ENCODE measurements around the gene PSORS1C2. TPM values are rescaled to one million over a fixed set of nuclear protein-coding genes. Genes with fewer than 3 reads are reported as not detected.

Gene PSORS1C2
- polyA plus RNA-seq, 2 of the 4 experiments (the other 2 are of a cell fraction): 0.08 TPM; not detected in 1

- Histone ChIP-seq H3K4me3 (no peak overlapping the region), H3K9me3 (no peaks in the 10 kb centered on the region), H3K4me1 (peaks cover 9% of the 10 kb centered on the region), H3K27ac (no peak overlapping the region), H3K4me2 (no peak overlapping the region)
- FAIRE-seq (no peak), DNase-seq (ENCODE audit: low read depth in 1 of 2, low spot score in 1 of 2) (no peak), ATAC-seq (no peak)
- ChIA-PET CTCF (interaction anchor here (1.0 to 7.0 kb wide), 9 partner anchors 10 to 236 kb away, joined by 3 to 46 read pairs (median 4); no protein-coding TSS in a partner anchor), POLR2A (no interaction called here)
- WGBS (ENCODE audit: missing lambda C conversion rate): 78% methylated on average over 3 of the region's 3 CpGs
- no peak for TF ChIP-seq NFE2L2 (conservative IDR thresholded peaks at IDR 0.05; ENCODE audit: low read length)
- TF ChIP-seq CBX2 (IDR thresholded peaks at IDR 0.05; ENCODE audit: borderline replicate concordance, low read depth): no peak
- TF ChIP-seq RFX5 (IDR thresholded peaks at IDR 0.05): no peak
- no peak for TF ChIP-seq ZSCAN20 (CRISPR knock-in tag; IDR thresholded peaks at IDR 0.05)
- TF ChIP-seq BCL3 (IDR thresholded peaks at IDR 0.05): no peak
- no peak for TF ChIP-seq CEBPB (IDR thresholded peaks at IDR 0.05)
- no peak for TF ChIP-seq EP300 (IDR thresholded peaks at IDR 0.05)
- TF ChIP-seq HOXB5 (CRISPR knock-in tag; IDR thresholded peaks at IDR 0.05): no peak
- no peak for TF ChIP-seq CBX8 (IDR thresholded peaks at IDR 0.05)
- TF ChIP-seq POLR2AphosphoS2 (conservative IDR thresholded peaks at IDR 0.05; ENCODE audit: low read length): no peak
- no peak for TF ChIP-seq MAFK (IDR thresholded peaks at IDR 0.05; ENCODE audit: partially characterized antibody)
- no peak for TF ChIP-seq TFCP2L1 (CRISPR knock-in tag; IDR thresholded peaks at IDR 0.05)
- no peak for TF ChIP-seq BHLHE40 (IDR thresholded peaks at IDR 0.05; ENCODE audit: low read depth, low read length)
- TF ChIP-seq, protein P1, sequence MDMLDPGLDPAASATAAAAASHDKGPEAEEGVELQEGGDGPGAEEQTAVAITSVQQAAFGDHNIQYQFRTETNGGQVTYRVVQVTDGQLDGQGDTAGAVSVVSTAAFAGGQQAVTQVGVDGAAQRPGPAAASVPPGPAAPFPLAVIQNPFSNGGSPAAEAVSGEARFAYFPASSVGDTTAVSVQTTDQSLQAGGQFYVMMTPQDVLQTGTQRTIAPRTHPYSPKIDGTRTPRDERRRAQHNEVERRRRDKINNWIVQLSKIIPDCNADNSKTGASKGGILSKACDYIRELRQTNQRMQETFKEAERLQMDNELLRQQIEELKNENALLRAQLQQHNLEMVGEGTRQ (IDR thresholded peaks at IDR 0.05): no peak
- no peak for TF ChIP-seq NPAS2 (CRISPR knock-in tag; IDR thresholded peaks at IDR 0.05; ENCODE audit: borderline replicate concordance)
Observed at GRCh38 chr6:31130751-31131150, 8.1 kb downstream of the PSORS1C2 start.

GRCh38 chr6:31129130-31129529, 9.7 kb downstream of the PSORS1C2 start:
- no peak overlapping the region for H3K4me2 ChIP-seq
- H3K9me3 ChIP-seq: no peaks in the 10 kb centered on the region
- peaks cover 19% of the 10 kb centered on the region for H3K4me1 ChIP-seq
- WGBS (ENCODE audit: missing lambda C conversion rate): 42% methylated on average over 4 of the region's 4 CpGs
- H3K4me3 ChIP-seq: no peak overlapping the region
- no peak for TF ChIP-seq CHD2 (IDR thresholded peaks at IDR 0.05; ENCODE audit: low read length, partially characterized antibody)
- TF ChIP-seq MAFK (IDR thresholded peaks at IDR 0.05; ENCODE audit: partially characterized antibody): no peak
- no peak for TF ChIP-seq NFE2L2 (conservative IDR thresholded peaks at IDR 0.05; ENCODE audit: low read length)
- no peak for TF ChIP-seq CBX8 (IDR thresholded peaks at IDR 0.05)
- TF ChIP-seq EP300 (IDR thresholded peaks at IDR 0.05): no peak
- TF ChIP-seq FOXS1 (CRISPR knock-in tag; IDR thresholded peaks at IDR 0.05): no peak
- TF ChIP-seq PBX3 (IDR thresholded peaks at IDR 0.05): no peak
- no peak for ATAC-seq
- FAIRE-seq: no peak
- H3K27ac ChIP-seq: no peak overlapping the region
- no peak for DNase-seq (ENCODE audit: low read depth in 1 of 2, low spot score in 1 of 2)
- ChIA-PET CTCF (interaction anchor here (0.6 to 7.0 kb wide), 25 partner anchors 8 to 352 kb away, joined by 3 to 46 read pairs (median 4); partner anchors contain the start of genes PSORS1C1, PSORS1C2 and VARS2), POLR2A (no interaction called here)

DNA sequence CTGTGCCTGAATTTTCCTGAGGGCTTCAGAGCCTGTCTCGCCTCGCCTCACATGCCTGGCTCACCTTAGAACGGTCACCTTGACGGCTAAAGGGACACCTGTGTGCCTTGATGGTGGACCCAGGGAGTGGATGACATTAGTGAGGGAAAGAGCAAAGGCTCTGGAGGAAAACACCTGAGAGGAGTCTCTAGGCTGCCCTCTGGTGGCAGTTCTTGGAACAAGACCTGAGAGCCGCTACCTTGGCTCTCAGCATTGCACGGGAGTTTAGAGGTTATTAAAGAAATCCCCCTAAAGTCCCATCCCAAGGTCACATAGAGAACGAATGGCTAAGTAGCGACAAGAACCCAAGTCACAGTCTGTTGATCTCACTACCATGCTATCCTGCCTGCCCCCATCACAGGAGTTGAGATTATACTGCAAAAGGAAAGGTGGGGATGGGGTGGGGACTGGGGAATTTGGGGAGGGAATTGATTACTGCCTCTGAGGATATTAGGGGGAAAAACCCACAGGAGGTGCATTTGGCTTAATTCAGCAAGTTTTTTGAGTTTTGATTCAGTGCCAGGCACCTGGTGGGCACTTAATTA, 10.7 kb downstream of the PSORS1C2 start:
- no peak overlapping the region for H3K27ac ChIP-seq
- POLR2A ChIA-PET: no interaction called here
- H3K4me2 ChIP-seq: no peak overlapping the region
- no peak overlapping the region for H3K4me3 ChIP-seq
- 2% methylated on average over 8 of the region's 8 CpGs for WGBS (ENCODE audit: missing lambda C conversion rate)
- H3K4me1 ChIP-seq: peaks cover 23% of the 10 kb centered on the region
- no peaks in the 10 kb centered on the region for H3K9me3 ChIP-seq
- CTCF ChIA-PET: interaction anchor here (0.6 to 7.0 kb wide), 27 partner anchors 7 to 744 kb away, joined by 3 to 46 read pairs (median 4); partner anchors contain the start of genes PSORS1C1, PSORS1C2 and VARS2
- DNase-seq (ENCODE audit: low read depth in 1 of 2, low spot score in 1 of 2) (peak; percentile 37 to 39), FAIRE-seq (no peak), ATAC-seq (peak in 1 of 2 experiments; percentile 71; a peak in 4 of 6 replicates)
- TF ChIP-seq RAD21 (conservative IDR thresholded peaks at IDR 0.05 in 1 of 2, IDR thresholded peaks at IDR 0.05 in 1 of 2) (peak; percentile 42 to 51; a peak in 3 of 5 replicates), CEBPB (IDR thresholded peaks at IDR 0.05) (no peak), RCOR1 (IDR thresholded peaks at IDR 0.05; ENCODE audit: low read depth, low read length) (no peak), SMC3 (IDR thresholded peaks at IDR 0.05) (peak; percentile 42), CTCF (IDR thresholded peaks at IDR 0.05) (peak; percentile 63), TP53 (CRISPR knock-in tag; IDR thresholded peaks at IDR 0.05) (no peak), POLR2A (IDR thresholded peaks at IDR 0.05; ENCODE audit: low read length) (no peak), ESRRA (IDR thresholded peaks at IDR 0.05; ENCODE audit: borderline replicate concordance, low read length) (no peak), HDAC2 (IDR thresholded peaks at IDR 0.05) (no peak)
- TF ChIP-seq, protein P1 (IDR thresholded peaks at IDR 0.05): no peak

All from A549 (cell line).